ENCODE measurements around the gene NDUFAF2.
"Not testable (repeated sequence)": the region's sequence is repeated elsewhere in the genome, so short reads cannot be mapped to it uniquely, and the experiment has no call there.

NDUFAF2 gene

GRCh38 chr5:60944904-60945812 lies at the start of gene NDUFAF2, which contains the start of gene ERCC8:
TSS of gene NDUFAF2 (plus strand) at chr5:60945205. CDS start at chr5:60945256, 51 bp downstream.
TSS of gene ERCC8 (minus strand) at chr5:60945070. CDS start at chr5:60945008, 62 bp downstream.
- in situ Hi-C loops (cut with HindIII; ENCODE audit: low sequenced_read_pairs), result no loop called here

GRCh38 chr5:60896991-60897390 lies 48.0 kb upstream of the NDUFAF2 start:
- in situ Hi-C loops (cut with HindIII; ENCODE audit: low sequenced_read_pairs), result no loop called here

GRCh38 chr5:60903356-60903755 lies 41.6 kb upstream of the NDUFAF2 start:
- in situ Hi-C loops (cut with HindIII; ENCODE audit: low sequenced_read_pairs), result no loop called here

- in situ Hi-C loops (cut with HindIII; ENCODE audit: low sequenced_read_pairs), result no loop called here
Observed at GRCh38 chr5:60916646-60917045, 28.4 kb upstream of the NDUFAF2 start.

GRCh38 chr5:60918466-60918865 lies 26.5 kb upstream of the NDUFAF2 start:
- in situ Hi-C loops (cut with HindIII; ENCODE audit: low sequenced_read_pairs), result no loop called here

- in situ Hi-C loops (cut with HindIII; ENCODE audit: low sequenced_read_pairs), result no loop called here
Observed at GRCh38 chr5:60927450-60927849, 17.6 kb upstream of the NDUFAF2 start.

- in situ Hi-C loops (cut with HindIII; ENCODE audit: low sequenced_read_pairs), result no loop called here
Observed at GRCh38 chr5:60929024-60929423, 16.0 kb upstream of the NDUFAF2 start.

- in situ Hi-C loops (cut with HindIII; ENCODE audit: low sequenced_read_pairs), result no loop called here
Observed at GRCh38 chr5:60943624-60944023, 1.4 kb upstream of the NDUFAF2 start.

- in situ Hi-C loops (cut with HindIII; ENCODE audit: low sequenced_read_pairs), result no loop called here
Observed at GRCh38 chr5:60945813-60946187, 795 bp downstream of the NDUFAF2 start.

- in situ Hi-C loops (cut with HindIII; ENCODE audit: low sequenced_read_pairs), result no loop called here
Observed at GRCh38 chr5:60948738-60949137, 3.7 kb downstream of the NDUFAF2 start.

GRCh38 chr5:60955239-60955638 lies 10.2 kb downstream of the NDUFAF2 start:
- in situ Hi-C loops (cut with HindIII; ENCODE audit: low sequenced_read_pairs), result no loop called here

- in situ Hi-C loops (cut with HindIII; ENCODE audit: low sequenced_read_pairs), result no loop called here
Observed at GRCh38 chr5:60958088-60958487, 13.1 kb downstream of the NDUFAF2 start.

GRCh38 chr5:60958712-60959111 lies 13.7 kb downstream of the NDUFAF2 start:
- in situ Hi-C loops (cut with HindIII; ENCODE audit: low sequenced_read_pairs), result no loop called here

GRCh38 chr5:60959156-60959555 lies 14.2 kb downstream of the NDUFAF2 start:
- in situ Hi-C loops (cut with HindIII; ENCODE audit: low sequenced_read_pairs), result no loop called here

GRCh38 chr5:60960591-60960990 lies 15.6 kb downstream of the NDUFAF2 start:
- in situ Hi-C loops (cut with HindIII; ENCODE audit: low sequenced_read_pairs), result no loop called here

GRCh38 chr5:60961685-60962084 lies 16.7 kb downstream of the NDUFAF2 start:
- in situ Hi-C loops (cut with HindIII; ENCODE audit: low sequenced_read_pairs), result no loop called here

- in situ Hi-C loops (cut with HindIII; ENCODE audit: low sequenced_read_pairs), result no loop called here
Observed at GRCh38 chr5:60972231-60972630, 27.2 kb downstream of the NDUFAF2 start.

- in situ Hi-C loops (cut with HindIII; ENCODE audit: low sequenced_read_pairs), result no loop called here
Observed at GRCh38 chr5:60977956-60978737, 33.1 kb downstream of the NDUFAF2 start.

GRCh38 chr5:60978968-60979367 lies 34.0 kb downstream of the NDUFAF2 start:
- in situ Hi-C loops (cut with HindIII; ENCODE audit: low sequenced_read_pairs), result no loop called here

GRCh38 chr5:60980511-60980910 lies 35.5 kb downstream of the NDUFAF2 start:
- in situ Hi-C loops (cut with HindIII; ENCODE audit: low sequenced_read_pairs), result no loop called here

GRCh38 chr5:60982127-60982526 lies 37.1 kb downstream of the NDUFAF2 start:
- in situ Hi-C loops (cut with HindIII; ENCODE audit: low sequenced_read_pairs), result not testable (repeated sequence)

- in situ Hi-C loops (cut with HindIII; ENCODE audit: low sequenced_read_pairs), result no loop called here
Observed at GRCh38 chr5:60989790-60990189, 44.8 kb downstream of the NDUFAF2 start.
